ENCODE measurements around the gene ELP5.
A peak's percentile ranks its signal among the peaks of the same experiment; 100 is the strongest.
"Not testable (repeated sequence)": the region's sequence is repeated elsewhere in the genome, so short reads cannot be mapped to it uniquely, and the experiment has no call there.

Gene ELP5

DNA sequence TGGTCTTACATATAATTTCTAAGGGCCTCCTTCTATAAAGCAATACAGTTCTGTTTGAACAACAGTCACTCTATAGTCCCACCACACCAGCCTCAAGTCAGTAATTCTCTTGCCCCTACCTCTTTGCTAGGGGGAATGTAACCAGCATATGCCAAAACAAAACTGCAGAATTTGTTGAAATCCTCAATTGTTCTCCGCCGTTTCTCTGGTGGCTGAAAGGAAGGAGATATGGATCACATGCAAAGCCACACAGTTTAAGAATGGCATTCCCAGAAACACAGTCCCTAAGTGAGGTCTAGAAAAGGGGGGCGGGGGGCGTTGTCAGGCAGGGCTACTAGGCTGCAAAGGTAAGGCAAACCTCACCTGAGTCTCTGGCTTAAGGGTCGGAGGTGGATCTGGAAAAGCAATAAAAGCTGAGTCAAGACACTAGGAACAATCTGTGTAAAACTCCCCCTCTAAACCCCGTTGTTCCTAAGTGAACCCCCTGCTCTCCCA lies 14.7 kb upstream of the ELP5 start:
- FAIRE-seq = no peak

DNA sequence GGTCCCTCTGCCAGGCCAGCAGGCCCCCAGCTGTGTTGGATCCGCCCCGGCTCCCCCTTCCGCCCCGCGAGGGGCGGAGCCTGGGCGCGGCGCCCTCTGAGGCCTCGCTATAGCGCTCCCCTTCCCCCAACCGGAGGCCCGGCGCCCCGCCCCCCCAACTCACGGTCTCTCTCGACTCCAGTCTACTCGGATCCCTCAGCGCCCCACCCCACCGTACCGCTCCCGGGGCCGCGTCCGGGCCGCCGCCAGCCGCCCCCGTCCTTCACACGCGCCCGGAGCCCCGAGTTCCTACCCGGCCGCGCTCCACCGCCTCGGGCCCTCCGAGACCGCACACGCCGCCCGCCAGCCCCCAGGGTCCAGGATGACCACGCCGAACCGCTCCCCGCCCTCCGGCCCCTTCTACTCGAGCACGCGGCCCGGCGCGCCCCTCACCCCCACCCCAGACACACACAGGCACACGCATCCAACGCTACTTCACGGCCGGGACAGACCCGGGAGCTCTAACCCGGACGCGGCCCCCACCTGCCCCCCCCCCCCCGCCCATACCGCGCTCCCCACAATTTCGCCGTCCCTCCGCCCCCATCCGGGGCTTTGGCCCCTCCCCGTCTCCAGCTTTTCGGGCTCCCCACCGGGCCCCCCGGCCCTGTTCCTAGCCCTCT lies 14.1 kb upstream of the ELP5 start:
- FAIRE-seq = no peak

DNA sequence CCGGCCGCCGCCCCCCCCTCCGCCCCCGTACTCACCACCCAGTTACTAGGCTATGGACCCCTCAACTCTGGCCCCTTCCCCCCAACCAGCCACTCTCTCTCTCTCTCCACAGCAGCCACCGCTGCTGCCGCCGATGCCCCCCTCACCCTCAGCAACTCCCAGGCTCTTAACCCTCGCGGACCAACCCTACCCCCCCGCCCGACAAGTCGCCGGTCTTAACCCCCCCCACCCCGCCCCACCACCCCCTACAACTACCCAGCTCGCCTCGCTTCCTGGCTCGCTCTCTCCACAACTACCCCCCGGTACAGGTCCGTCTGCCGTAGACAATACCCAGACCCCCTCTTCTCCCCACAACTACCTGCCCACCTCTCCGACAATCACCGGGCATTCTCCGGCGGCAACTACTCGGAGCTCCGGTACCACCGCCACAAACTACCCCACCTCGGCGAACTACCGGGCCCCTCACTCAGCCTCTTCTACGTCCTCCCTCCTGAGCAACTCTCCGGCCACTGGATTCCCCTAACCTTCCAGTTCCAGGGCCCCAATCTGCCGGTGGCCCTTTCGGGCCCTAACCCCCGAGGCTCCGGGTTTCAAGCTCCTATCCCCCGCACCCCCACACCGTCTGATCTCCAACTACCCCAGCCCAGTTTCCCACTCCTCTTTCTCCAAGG lies 13.5 kb upstream of the ELP5 start:
- no peak for FAIRE-seq

DNA sequence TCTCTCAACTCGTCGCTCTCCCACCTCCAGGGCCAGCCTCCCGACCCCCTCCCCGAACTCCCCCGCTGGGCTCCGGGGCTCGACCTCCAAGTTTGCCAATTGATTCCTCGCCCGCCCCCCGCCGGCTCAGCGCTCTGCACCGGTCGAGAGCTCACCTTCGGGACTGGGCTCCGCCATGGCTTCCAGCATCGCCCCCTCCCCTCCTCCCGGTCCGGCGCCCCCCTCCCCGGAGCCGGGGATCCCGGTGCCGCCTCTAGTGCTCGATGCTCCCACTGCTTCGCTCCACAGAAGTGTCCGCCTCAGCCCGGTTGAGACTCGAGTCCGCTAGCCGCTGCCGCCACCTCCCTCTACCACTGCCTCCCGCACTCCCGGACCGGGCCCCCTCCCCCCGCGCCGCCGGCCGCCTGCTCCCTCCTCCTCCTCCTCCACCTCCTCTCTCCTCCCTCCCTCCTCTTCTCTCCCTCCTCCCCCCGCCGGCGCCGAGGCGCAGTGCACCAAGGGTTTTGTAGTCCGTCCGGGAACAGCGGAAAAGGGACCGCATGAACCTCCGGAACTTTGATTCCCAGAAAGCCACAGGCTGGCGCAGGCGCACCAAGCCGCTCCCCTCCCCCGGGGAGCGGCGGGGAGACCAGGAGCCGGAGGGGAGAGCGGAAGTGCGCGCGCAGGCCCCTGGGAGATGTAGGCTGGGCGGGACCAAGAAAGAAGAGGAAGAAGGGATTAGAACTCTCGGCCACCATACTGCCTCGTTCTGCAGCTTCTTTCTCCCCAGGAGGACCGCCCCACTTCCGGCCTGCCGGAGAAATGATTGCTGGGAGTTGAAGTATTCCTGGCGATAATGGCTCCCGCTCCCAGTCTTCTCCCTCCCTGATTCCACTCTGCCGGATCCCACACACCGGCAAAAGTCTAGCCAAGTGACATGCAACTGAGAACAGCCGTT lies 12.7 kb upstream of the ELP5 start, which contains the start of gene PHF23:
Gene PHF23, minus strand, starts transcription at position 367 of the 937 bp plus-strand sequence. Its CDS starts 178 bp downstream, at position 189.
- peak; percentile 98 for FAIRE-seq

DNA sequence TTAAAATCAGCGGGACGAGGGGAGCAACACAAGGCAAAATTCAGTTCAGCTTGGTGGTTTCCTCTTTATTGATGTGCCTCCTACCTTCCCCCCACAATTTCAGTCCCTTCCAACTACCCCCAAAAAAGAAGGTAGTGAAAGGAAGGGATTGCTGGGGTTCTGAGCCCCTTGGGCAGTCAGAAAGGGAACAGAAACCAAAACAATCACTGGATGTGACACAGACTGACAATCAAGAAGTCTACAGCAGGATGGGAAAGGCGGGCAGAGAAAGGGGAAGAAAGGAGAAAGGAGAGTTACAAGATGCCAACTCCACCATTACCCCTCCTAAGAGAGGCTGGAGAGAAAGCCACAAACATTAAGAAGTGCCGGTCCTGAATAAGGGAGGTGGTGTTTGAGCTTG lies 11.6 kb upstream of the ELP5 start:
- FAIRE-seq = no peak

DNA sequence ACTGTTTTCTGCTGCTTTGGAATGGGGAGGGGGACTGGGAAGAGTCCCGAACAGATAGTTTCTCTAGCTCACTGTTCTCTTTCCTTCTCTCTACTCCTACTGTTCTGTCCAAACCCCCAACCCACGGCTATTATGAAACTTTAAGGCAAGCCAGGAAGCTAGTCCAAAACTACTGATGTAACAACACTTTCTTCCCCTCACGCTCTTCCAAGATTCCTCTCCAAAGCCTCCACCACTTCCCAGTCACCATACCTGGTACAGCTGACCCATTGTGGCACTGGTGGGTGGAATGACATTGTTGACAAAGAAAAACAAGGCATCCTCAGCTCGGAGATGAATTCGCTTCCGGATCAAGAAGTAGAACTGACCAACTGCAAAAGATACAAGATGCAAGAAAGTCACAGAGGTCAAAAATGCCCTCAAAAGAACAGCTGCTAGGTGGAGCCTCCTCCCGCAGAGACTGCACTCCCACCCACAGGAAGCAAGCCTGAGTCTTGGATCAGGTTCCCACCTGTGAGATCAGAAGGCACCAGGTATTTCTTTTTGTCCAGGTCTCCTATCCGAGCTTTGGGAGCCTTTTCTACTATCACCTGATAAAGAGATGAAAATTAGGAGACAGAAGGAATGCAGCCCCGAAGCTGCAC lies 10.8 kb upstream of the ELP5 start:
- no peak for FAIRE-seq

DNA sequence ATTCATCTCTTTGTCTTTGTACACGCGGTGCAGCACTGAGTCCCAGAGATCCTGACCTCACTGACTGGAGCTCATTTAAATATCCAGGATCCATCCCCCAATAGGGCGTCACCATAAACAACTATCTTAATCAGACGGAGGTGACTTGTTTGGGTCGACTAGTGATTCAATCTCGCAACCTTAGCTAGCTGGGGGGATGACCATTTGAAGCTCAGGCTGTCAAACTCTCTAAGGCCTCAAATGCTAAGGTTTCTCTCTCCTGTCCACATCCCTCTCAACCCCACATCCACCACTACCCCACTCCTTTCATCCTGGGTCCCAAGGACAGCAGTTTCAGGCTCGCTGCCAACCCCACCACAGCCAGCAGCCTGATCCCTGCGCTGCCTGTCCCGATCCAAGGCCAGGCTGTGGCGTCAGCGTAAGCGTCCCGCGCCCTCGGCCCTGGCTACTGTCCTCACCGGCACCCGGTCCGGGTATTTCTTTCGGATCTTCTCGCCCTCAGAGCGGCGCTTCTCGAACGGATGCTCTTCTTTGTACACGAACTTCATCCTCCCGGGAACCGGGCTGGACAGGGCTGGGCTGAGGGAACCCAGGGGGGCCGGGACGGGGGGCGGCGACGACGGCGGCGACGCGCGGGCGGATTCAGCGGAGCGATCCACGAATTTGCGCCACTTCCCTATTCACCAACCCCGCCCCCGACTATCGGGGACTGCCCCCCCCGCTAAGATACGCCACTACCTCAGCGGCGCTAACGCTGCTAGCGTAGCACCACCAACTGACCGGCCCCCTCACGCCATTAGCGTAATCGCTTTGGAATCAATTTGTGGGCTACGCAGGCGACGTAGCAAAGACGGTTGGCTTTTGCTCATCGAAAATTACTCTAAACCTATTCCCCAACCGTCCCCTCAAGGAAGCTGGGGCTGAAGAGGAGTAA lies 10.0 kb upstream of the ELP5 start, which contains the start of gene GABARAP:
Gene GABARAP, minus strand, starts transcription at position 667 of the 934 bp plus-strand sequence. Its CDS starts 119 bp downstream, at position 548.
- peak; percentile 25 for FAIRE-seq

DNA sequence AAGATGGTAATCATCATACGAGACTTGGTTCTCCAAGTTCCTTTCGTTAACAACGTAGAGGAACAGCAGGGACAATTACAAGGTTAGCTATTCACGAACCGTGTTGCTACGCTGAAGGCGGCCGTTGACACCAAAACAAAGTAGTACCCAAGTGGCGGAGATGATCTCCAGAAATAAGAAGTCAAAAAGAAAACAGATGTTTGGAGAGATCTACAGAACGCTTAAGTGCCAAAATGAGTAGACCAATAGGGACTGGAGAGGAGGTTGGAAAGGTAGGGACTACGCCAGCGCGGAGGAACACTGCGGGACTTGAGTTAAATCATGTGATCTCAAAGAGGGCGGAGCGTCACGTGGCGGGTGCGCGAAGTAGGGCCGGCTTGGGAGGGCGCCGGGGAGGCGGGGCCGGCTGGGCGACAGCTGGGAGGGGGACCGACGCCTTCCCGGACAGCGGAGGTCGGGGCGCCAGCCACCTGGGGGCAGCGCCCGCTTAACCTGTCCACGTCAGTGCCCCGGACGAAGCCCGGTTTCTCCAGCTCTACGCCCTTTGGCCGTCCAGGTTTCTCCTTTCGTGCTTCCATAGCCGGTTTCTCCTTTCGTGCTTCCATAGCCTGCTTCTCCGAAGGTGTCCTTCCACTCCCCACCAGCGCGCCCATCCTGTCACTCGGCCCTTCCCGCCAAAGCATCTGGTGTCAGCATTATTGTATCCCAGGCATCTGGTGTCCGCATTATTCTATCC lies 9.1 kb upstream of the ELP5 start:
- FAIRE-seq = no peak

DNA sequence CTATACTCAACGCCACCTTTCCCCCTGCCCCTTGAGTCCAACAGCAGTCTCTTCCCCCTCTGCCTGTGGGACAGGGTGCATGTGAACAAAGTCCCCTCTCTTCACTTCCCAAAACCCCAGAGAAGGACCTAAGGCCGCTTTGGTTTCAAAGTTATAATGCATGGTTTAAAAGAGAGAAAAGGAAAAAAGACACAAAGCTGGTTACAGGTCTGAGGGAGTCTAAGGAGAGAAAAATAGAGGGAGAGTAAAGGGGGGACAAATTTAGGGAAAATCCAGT lies 8.6 kb upstream of the ELP5 start:
- no peak for FAIRE-seq

DNA sequence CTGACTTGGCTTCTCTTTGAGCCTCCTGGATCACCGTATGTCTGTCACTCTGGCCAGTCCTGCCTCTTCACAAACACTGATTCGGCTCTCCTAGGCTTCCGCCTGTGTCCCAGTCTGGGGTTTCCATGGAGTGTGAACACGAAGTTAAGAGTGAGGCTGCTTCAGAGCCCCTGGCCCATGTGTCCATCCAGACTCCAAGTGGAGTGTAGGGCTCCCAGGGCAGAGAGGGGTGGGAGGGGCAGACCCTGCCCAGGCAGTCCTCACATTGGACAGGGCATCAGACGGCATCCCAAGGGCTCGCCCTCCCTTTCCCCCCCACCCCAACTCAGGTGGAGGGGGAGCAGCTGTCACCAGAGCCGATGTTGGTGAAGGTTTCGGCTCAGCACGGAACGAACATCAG lies 8.2 kb upstream of the ELP5 start:
- FAIRE-seq = not testable (repeated sequence)

DNA sequence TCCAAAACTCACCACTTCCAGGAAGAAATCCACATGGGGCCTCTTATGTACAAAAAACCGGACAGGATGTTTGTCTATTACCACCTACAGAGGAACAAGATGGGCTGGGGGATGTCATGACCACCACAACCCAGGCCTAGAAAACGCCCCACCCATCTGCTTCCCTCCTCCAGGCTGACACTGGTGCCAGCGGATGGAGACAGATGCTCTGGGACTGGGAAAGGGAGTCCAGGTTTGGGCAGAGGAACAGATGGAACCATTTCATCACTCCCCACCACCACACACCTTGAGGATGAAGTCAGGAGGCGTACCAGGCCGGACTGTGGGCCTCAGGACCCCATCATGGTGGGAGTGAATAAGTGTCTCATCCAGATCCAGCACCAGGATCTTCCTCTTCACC lies 5.2 kb upstream of the ELP5 start:
- no peak for FAIRE-seq

DNA sequence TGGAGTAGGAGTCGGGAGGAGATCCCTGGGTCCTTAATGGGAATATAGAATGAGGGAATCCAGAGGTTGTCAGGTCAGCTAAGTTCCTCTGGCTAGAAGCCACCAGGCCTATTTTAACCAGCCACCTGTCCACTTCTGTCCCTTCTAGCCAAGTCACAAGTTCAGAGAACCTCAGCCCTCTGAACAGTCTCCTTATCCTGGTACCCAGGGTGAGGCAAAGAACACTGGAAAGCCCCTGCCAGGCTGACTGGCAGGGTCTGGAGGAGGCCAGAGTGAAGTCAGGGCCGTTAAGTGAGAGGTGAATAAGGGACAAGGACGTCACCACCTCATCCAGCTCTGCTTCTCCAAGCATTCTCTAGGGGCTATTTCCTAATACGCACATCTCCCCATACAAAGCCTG lies 3.2 kb upstream of the ELP5 start:
- no peak for FAIRE-seq

DNA sequence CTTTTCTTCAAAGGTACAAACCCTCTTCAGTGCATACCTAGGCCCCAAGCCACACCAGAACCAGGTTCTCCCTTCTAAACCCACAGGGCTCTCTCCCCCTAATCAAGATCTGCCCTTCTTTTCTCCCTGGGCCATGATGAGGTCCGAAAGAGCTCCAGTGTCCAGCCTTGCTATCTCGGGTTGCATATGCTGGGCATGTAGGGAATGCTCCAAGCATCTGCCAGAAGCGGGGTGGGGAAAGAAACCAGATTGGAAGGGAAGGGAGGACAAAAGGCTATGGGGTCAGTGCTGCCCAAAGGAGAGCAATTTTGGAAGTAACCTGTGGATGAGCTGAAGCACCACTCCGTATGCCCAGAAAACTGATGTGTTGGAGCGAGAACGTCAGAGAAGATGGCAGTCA lies 2.8 kb upstream of the ELP5 start:
- no peak for FAIRE-seq

DNA sequence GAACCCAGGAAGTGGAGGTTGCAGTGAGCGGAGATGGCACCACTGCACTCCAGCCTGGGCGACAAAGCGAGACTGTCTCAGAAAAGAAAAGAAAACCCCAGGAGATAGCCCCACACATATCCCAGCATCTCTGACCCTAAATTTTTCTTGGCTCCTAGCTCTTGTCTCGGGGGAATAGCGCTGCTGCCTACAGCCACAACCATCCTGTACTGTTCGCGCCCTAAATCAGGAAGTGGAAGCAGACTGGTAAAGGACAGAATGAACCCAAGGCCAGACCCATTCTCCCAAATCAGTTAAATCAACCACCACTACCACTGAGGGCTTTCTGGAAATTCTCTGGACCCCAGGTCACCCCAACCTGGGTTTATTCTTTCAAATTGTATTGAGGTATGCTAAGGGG lies 2.2 kb upstream of the ELP5 start:
- no peak for FAIRE-seq

DNA sequence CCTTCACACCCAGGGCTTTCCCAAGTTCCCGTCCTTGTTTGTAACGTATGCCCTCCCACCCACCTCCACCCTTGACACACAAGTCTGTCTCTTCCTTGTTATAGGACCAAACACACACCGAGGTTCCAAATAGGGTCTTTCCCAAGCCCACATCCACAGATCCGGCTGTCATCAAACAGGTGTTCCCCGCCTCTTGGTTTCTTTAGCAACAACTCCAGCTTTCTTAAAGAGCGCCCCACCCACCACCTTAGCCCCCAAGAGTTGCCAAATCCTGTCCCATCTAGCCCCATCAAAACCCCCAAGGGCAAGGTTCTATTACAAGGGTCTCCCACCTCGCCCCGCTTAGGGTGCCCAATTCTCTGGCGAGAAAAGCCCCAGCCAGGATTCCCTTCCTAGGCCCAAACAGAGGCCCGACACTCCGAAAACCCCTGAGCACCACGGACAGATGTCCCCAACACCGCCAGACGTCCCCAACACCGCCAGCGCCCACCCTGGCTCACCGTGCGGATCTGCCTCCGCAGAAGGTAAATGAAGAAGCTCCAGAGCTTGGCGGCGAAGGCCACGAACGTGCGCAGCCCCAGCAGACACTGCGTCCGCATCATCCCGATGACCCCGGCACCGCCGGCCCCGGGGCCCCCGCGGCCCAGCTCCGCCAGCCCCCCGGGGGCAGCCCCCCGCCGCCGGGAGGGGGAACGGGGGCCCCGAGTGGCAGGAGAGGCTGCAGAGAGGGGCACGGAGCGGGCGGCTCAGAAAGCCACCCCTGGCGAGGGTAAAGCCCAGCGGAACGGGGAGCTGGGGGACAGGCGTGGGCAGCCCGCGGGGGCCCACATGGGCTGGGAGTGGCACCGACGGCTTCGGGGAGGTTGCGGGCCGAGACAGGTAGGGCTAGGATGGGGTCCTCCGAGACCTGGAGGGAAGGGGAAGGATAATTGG lies 1.1 kb upstream of the ELP5 start:
- FAIRE-seq = no peak

DNA sequence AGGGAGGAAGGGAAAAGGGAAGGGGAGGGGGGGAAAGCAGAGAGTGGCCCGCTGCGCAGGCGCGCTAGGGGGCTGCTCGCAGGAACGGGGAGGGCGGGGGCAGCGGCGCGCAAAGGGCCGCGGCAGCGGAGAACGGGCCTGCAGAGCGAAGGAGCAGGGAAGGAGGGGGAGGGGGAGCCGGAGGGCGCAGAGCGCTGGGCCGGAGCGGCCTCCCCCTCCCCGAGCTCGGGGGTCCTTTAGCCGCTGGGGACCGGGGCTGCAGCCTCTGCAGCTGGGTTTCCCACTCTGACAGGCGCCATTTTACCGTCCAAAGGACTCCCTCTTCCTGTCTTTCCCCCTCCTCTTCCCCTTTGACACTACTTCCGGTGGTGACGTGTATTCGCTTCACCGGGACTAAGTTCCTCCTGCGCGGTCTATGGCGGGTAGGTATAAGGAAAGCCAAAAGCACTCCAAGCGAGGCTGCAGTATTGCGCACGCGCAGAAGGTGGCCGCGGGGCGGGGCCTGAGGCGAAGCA lies 297 bp upstream of the ELP5 start, which contains the start of gene CTDNEP1:
Gene CTDNEP1, minus strand, starts transcription at position 74 of the 515 bp plus-strand sequence. CDS start 438 bp downstream, outside the sequence.
- FAIRE-seq = peak; percentile 99

DNA sequence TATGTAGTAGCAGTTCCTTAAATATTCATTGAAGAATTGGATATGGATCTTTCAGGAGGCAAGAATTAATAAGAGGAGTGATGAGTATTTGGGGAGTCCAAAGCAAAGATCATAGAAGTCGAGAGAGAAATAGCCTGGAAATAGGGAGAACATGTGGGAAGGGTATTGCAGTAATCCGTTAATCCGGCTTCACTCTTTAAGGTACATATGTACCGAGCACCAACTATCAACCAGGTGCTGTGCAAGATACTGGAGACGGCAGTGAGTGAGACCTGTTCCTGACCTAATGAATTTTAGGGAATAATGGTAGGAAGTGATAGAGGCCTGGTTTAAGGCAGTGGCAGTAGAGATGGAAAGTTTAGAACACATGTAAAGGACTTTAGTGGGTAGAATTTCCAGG lies 1.1 kb downstream of the ELP5 start:
- no peak for FAIRE-seq

DNA sequence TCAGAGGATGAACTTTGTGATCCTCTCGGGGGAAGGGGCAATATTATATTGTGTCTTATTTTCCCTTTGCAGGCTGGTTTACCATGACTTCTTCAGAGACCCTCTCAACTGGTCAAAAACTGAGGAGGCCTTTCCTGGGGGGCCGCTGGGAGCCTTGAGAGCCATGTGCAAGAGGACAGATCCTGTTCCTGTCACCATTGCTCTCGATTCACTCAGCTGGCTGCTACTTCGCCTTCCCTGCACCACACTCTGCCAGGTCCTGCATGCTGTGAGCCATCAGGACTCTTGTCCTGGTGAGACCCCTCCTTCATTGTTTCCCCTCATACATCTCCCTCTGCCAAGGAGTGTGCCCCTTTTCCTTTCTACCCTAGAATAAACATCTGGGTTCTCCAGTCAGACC lies 2.5 kb downstream of the ELP5 start:
- FAIRE-seq = no peak

DNA sequence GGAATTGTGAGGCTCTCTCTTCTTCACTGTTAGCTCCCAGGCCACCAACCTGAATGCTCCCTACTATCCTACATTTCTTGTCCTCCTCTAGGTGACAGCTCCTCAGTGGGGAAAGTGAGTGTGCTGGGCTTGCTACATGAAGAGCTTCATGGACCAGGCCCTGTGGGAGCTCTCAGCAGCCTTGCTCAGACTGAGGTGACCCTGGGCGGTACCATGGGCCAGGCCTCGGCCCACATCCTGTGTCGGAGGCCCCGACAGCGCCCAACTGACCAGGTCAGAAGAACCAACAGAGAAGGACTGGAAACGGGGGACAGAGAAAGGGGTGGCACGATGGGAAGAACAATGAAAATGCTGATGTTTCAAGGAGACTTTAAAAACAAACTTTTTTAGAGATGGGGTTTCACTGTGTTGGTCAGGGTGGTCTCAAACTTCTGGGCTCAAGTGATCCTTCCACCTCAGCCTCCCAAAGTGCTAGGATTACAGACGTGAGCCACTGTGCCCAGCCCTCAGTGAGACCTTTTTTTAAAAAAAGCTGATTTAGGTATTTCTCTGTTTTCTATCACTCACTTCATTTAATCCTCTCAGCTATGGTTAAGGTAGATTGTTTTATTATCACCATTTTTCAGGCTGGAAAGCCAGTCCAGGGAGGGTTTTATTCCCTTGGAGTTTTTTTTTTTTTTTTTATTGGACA lies 4.9 kb downstream of the ELP5 start:
- no peak for FAIRE-seq

Data from A204.1 (cell line).